ENCODE results near the gene SALL2.

DNA sequence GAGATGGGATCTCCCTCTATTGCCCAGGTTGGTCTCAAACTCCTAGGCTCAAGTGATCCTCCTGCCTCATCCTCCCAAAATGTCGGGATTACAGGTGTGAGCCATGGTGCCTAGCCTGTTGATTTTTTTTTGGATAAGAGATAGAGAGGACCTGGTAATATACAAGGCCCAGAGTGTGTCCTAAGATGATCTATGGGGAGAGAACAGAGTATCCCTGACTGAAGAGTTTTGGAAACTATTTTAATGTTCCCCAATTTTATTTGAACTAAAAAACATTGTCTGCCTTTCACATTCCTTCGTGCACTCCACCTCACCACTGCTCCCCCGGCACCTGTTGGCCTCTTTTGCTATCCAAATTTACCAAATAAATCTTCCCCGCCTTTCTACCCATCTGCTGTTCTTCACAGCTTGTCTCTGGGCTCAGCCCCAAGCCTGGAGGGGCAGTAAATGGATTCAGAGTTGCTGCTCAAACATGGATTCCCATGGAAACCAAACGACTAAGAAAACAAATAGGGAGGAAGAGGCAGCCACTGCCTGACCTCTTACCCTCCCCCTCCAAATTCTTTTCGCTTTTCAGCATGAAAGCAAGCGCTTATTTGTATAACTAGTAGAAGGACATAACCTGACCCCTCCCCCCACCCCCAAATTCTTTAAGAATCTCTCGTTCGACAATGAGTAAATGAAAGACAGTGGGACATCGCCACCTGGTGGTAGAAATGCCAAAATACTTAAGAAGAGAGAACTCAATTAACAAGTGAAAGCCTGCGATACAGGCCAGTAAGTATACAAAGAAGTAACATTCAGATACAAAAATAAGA is 31.1 kb upstream of the SALL2 start:
- TF ChIP-seq CTCF (conservative IDR thresholded peaks at IDR 0.05), result peak; percentile 78
- TF ChIP-seq ZFX (IDR thresholded peaks at IDR 0.05), result no peak

Data from C4-2B (cell line).